H9 (cell line): ENCODE results near the gene CYP2U1. TPM values are rescaled to one million over a fixed set of nuclear protein-coding genes. Genes with fewer than 3 reads are reported as not detected.
A peak's percentile ranks its signal among the peaks of the same experiment; 100 is the strongest.

Experiments used
- DNase-seq: peaks from one replicate; pipeline ENCODE4 v3.0.0-alpha.2; 2017
- H2AFZ ChIP-seq: one replicate; pipeline ENCODE4 v1.6.1; 2013; ENCODE audit warnings: mild to moderate bottlenecking, low read length, control low read depth, moderate library complexity
- H2AK5ac ChIP-seq: 2 replicates; pipeline ENCODE4 v1.6.1; 2013; ENCODE audit warnings: low read length, control low read depth, mixed read lengths; ENCODE audit not compliant: insufficient read length
- H2BK120ac ChIP-seq: one replicate; pipeline ENCODE4 v1.6.1; 2013; ENCODE audit warnings: low read depth, mild to moderate bottlenecking, low read length, control low read depth, inconsistent platforms; ENCODE audit not compliant: poor library complexity, severe bottlenecking
- H2BK12ac ChIP-seq: 2 replicates; pipeline ENCODE4 v1.6.1; 2013; ENCODE audit warnings: low read length, control low read depth, mixed read lengths, low read depth; ENCODE audit not compliant: insufficient read length
- H2BK15ac ChIP-seq: 2 replicates; pipeline ENCODE4 v1.6.1; 2013; ENCODE audit warnings: low read depth, low read length, control low read depth
- H2BK20ac ChIP-seq: one replicate; pipeline ENCODE4 v1.6.1; 2013; ENCODE audit warnings: low read depth, mild to moderate bottlenecking, low read length, control low read depth, inconsistent platforms; ENCODE audit not compliant: poor library complexity, severe bottlenecking
- H2BK5ac ChIP-seq: 2 replicates; pipeline ENCODE4 v1.6.1; 2013; ENCODE audit warnings: low read length, control low read depth, mixed read lengths; ENCODE audit not compliant: insufficient read length
- H3K14ac ChIP-seq: 2 replicates; pipeline ENCODE4 v1.6.1; 2013; ENCODE audit warnings: low read length, control low read depth; ENCODE audit not compliant: insufficient read depth
- H3K18ac ChIP-seq: 2 replicates; pipeline ENCODE4 v1.6.1; 2013; ENCODE audit warnings: low read depth, mild to moderate bottlenecking, mixed read lengths, low read length, control low read depth; ENCODE audit not compliant: insufficient read length
- H3K23ac ChIP-seq: 2 replicates; pipeline ENCODE4 v1.6.1; 2013; ENCODE audit warnings: low read length, control low read depth, mixed read lengths, low read depth; ENCODE audit not compliant: insufficient read length
- H3K23me2 ChIP-seq: 2 replicates; pipeline ENCODE4 v1.6.1; 2013; ENCODE audit warnings: low read depth, mild to moderate bottlenecking, mixed read lengths, low read length, control low read depth; ENCODE audit not compliant: insufficient read length, poor library complexity, severe bottlenecking
- H3K27ac ChIP-seq: 2 replicates; pipeline ENCODE4 v1.5.1; 2013; ENCODE audit warnings: low read length, control low read depth, mixed read lengths, low read depth; ENCODE audit not compliant: insufficient read length
- H3K27me3 ChIP-seq: 2 replicates; pipeline ENCODE4 v1.6.1; 2013; ENCODE audit warnings: low read length, control low read depth, inconsistent platforms; ENCODE audit not compliant: insufficient read depth
- H3K4ac ChIP-seq: 2 replicates; pipeline ENCODE4 v1.6.1; 2013; ENCODE audit warnings: low read depth, mild to moderate bottlenecking, control low read depth, inconsistent platforms, low read length, moderate library complexity
- H3K4me1 ChIP-seq: 2 replicates; pipeline ENCODE4 v1.6.1; 2013; ENCODE audit warnings: low read length, control low read depth, inconsistent platforms; ENCODE audit not compliant: insufficient read depth
- H3K4me2 ChIP-seq: 2 replicates; pipeline ENCODE4 v1.6.1; 2013; ENCODE audit warnings: low read length, control low read depth, mixed read lengths; ENCODE audit not compliant: insufficient read length, insufficient read depth
- H3K56ac ChIP-seq: 2 replicates; pipeline ENCODE4 v1.6.1; 2013; ENCODE audit warnings: low read depth, mild to moderate bottlenecking, mixed read lengths, low read length, control low read depth; ENCODE audit not compliant: insufficient read length
- H3K79me1 ChIP-seq: 2 replicates; pipeline ENCODE4 v1.6.1; 2013; ENCODE audit warnings: low read depth, mild to moderate bottlenecking, moderate library complexity, low read length, control low read depth, inconsistent platforms; ENCODE audit not compliant: insufficient read depth, poor library complexity, severe bottlenecking
- H3K79me2 ChIP-seq: 2 replicates; pipeline ENCODE4 v1.6.1; 2013; ENCODE audit warnings: low read length, control low read depth, inconsistent platforms; ENCODE audit not compliant: insufficient read depth
- H3K9ac ChIP-seq: 2 replicates; pipeline ENCODE4 v1.6.1; 2013; ENCODE audit warnings: low read length, control low read depth, mixed read lengths; ENCODE audit not compliant: insufficient read length; ENCODE audit errors: extremely low read depth
- H3K9me3 ChIP-seq: one replicate; pipeline ENCODE4 v1.6.1; 2013; ENCODE audit warnings: low read depth, low read length, inconsistent platforms; ENCODE audit not compliant: control insufficient read depth
- H3T11ph ChIP-seq: one replicate; pipeline ENCODE4 v1.6.1; 2013; ENCODE audit warnings: mild to moderate bottlenecking, low read length, control low read depth, inconsistent platforms
- H4K20me1 ChIP-seq: one replicate; pipeline ENCODE4 v1.6.1; 2013; ENCODE audit not compliant: control insufficient read depth, insufficient read length, insufficient read depth
- H4K5ac ChIP-seq: 2 replicates; pipeline ENCODE4 v1.6.1; 2013; ENCODE audit warnings: low read depth, mild to moderate bottlenecking, mixed read lengths, low read length, control low read depth; ENCODE audit not compliant: insufficient read length
- H4K8ac ChIP-seq: replicated peaks from 2 replicates; pipeline ENCODE4 v1.6.1; 2013; ENCODE audit warnings: low read length, control low read depth, mixed read lengths, low read depth; ENCODE audit not compliant: insufficient read length
- H4K91ac ChIP-seq: 2 replicates; pipeline ENCODE4 v1.6.1; 2013; ENCODE audit warnings: low read depth, mild to moderate bottlenecking, moderate library complexity, mixed read lengths, low read length, control low read depth; ENCODE audit not compliant: insufficient read length
- H3K27ac Mint-ChIP-seq, 3 experiments: 2 replicates in 2 of 3; 3 replicates in 1 of 3; pipeline ENCODE4 v1.8.0; 2020 to 2021; ENCODE audit warnings: mixed read lengths in 3 of 3, mild to moderate bottlenecking in 1 of 3, moderate library complexity in 1 of 3
- H3K27me3 Mint-ChIP-seq: 2 replicates; pipeline ENCODE4 v1.8.0; 2021; ENCODE audit warnings: low read depth, mild to moderate bottlenecking, moderate library complexity, mixed read lengths
- H3K36me3 Mint-ChIP-seq, 3 experiments: 2 replicates in 2 of 3; 3 replicates in 1 of 3; pipeline ENCODE4 v1.8.0; 2020 to 2021; ENCODE audit warnings: low read depth in 3 of 3, mixed read lengths in 3 of 3; ENCODE audit not compliant: insufficient read depth in 1 of 3
- H3K4me1 Mint-ChIP-seq, 2 experiments: 2 replicates each; pipeline ENCODE4 v1.8.0; 2020; ENCODE audit warnings: mixed read lengths in 2 of 2
- H3K4me3 Mint-ChIP-seq, 2 experiments: 2 replicates in 1 of 2; 3 replicates in 1 of 2; pipeline ENCODE4 v1.8.0; 2020 to 2021; ENCODE audit warnings: mild to moderate bottlenecking in 2 of 2, mixed read lengths in 2 of 2, moderate library complexity in 1 of 2
- H3K9me3 Mint-ChIP-seq, 2 experiments: 2 replicates in 1 of 2; 3 replicates in 1 of 2; pipeline ENCODE4 v1.8.0; 2020; ENCODE audit warnings: mild to moderate bottlenecking in 2 of 2, mixed read lengths in 2 of 2, moderate library complexity in 1 of 2
- CTCF ChIP-seq: fragments of 200-600 bp; sonication (generic); conservative IDR thresholded peaks from 3 replicates; pipeline ENCODE4 v1.8.0; 2021; ENCODE audit warnings: antibody characterized with exemption, mild to moderate bottlenecking
- WGBS: extraction: QIAGEN DNeasy Blood & Tissue Kit; methylation state at CpG from one replicate; pipeline ENCODE4 v1.1.7; 2013; ENCODE audit warnings: missing lambda C conversion rate, low lambda C conversion rate, mixed read lengths; ENCODE audit not compliant: insufficient read length; ENCODE audit errors: extremely low coverage; 5-methylcytosine and 5-hydroxymethylcytosine counted together
- total RNA-seq: library from RNA; stranded (reverse); gene quantifications from 2 replicates; pipeline ENCODE4 v1.2.1, GENCODE V29; 2021

Gene CYP2U1
- total RNA-seq, 1 experiment from 2014 or later: 9.6 TPM

- H2AFZ ChIP-seq: peak overlapping the region; percentile 50
- H3K23me2 ChIP-seq: peaks cover 10% of the 10 kb centered on the region
- no peak overlapping the region for H3K14ac ChIP-seq
- no peaks in the 10 kb centered on the region for H4K20me1 ChIP-seq
- no CpG with 5 or more reads among the region's 8 CpGs for whole genome bisulfite sequencing
- Mint-ChIP-seq H3K36me3 (no peaks in the 10 kb centered on the region), H3K9me3 (no peaks in the 10 kb centered on the region), H3K4me1 (peaks cover 27 to 28% of the 10 kb centered on the region in 2 experiments), H3K4me3 (peak overlapping the region; percentile 83 to 87), H3K27ac (no peak overlapping the region), H3K27me3 (peaks cover 3% of the 10 kb centered on the region; the same call in 1 of the 2 replicates)
- no peaks in the 10 kb centered on the region for H3K4me1 ChIP-seq
- H3T11ph ChIP-seq: no peak overlapping the region
- no peak overlapping the region for H2BK20ac ChIP-seq
- H3K9me3 ChIP-seq: no peaks in the 10 kb centered on the region
- H4K5ac ChIP-seq: no peak overlapping the region
- no peak overlapping the region for H2BK120ac ChIP-seq
- H3K56ac ChIP-seq: no peak overlapping the region
- no peaks in the 10 kb centered on the region for H3K79me1 ChIP-seq
- no peak overlapping the region for H3K27ac ChIP-seq
- H2AK5ac ChIP-seq: no peak overlapping the region
- no peak overlapping the region for H4K8ac ChIP-seq
- H3K27me3 ChIP-seq: no peaks in the 10 kb centered on the region
- no peak overlapping the region for H3K23ac ChIP-seq
- peak overlapping the region; percentile 38 for H3K9ac ChIP-seq
- H2BK12ac ChIP-seq: no peak overlapping the region
- no peak overlapping the region for H3K4ac ChIP-seq
- no peak overlapping the region for H3K18ac ChIP-seq
- H3K4me2 ChIP-seq: peak overlapping the region; percentile 96
- peaks cover 4% of the 10 kb centered on the region; the same call in 1 of the 2 replicates for H3K79me2 ChIP-seq
- H4K91ac ChIP-seq: no peak overlapping the region
- no peak overlapping the region for H2BK15ac ChIP-seq
- no peak for TF ChIP-seq CTCF
- DNase-seq: no peak
- H2BK5ac ChIP-seq: no peak overlapping the region
Measured at GRCh38 chr4:107989162-107989536, 57.8 kb downstream of the CYP2U1 start.
